GM18507 (cell line): ENCODE data around the gene IL17RD.
A peak's percentile ranks its signal among the peaks of the same experiment; 100 is the strongest.

Experiments used
- DNase-seq: peaks from one replicate; pipeline ENCODE4 v3.0.0; 2011; ENCODE audit warnings: low read depth; ENCODE audit not compliant: insufficient read length; ENCODE audit errors: extremely low spot score
- FAIRE-seq: peaks from 2 replicates; lab custom pipeline; 2011; peaks lifted over from hg19 to GRCh38; lab: Jason Lieb, UNC

The IL17RD gene

DNA sequence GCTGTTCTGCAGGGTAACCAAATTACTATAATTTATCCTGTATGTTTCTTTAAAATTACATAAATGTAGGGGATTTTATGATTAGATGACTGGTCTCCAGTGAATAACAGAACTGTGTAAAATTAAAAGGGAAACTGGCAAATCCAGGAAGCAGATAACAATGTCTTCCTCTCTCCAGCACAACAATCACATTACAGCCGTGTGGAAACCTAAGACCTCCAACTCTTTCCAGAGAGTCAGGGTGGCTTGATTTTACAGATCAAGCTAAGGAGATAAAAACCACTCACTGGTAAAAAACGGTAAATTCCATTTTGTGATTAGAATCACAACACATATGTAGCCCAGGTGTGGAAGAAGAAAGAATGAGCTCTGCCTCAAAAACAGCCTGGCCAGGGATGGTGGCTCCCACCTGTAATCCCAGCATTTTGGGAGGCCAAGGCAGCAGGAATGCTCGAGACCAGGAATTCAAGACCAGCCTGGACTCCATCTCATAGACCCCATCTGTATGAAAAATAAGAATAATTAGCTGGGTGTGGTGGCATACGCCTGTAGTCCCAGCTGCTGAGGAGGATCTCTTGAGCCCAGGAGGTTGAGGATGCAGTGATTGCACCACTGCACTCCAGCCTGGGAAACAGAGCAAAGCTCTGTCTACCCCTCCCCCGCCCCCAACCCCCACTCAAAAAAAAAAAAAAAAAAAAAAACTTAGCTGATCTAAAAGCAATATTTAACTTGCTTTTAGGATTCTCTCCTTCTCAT lies 29.0 kb downstream of the IL17RD start:
- DNase-seq = no peak
- FAIRE-seq = no peak

DNA sequence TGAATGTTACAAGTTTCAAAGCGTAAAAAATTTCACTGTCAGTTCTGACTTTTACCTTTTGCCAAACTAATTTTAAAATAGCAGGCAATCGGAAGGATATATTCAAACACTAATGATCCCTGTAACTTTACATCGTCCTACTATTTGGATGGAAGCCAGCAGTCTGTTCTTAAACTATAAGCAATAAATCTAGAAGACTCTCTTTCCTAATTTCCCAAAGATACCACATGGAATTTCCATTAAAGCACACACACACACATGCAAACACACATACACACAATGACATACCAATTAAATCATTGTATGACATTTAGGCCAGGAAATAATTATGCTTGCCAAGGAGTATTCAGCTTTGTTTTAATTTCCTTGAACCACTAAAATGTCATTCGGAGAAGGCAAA lies 32.0 kb downstream of the IL17RD start:
- no peak for FAIRE-seq

DNA sequence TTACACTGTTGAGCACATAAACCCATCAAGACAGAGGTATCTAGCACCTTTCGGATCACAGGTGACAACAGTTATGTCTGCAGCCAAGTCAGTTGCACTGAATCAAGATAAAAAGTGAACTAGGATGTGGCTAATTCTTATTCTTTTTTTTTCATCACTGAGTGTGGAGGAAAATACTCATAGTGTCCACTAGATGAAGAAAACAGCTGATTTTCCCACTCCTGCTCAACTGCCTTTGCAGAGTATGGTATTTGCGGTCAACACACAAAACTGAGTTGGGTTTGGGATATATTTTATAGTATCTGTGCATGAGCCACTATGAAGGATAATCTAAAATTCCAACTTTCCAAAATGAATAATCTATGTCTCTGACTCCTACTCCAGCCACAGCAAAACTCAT lies 32.5 kb downstream of the IL17RD start:
- no peak for FAIRE-seq
- no peak for DNase-seq

More for the DNA sequence above, 32.0 kb downstream of the IL17RD start:
- no peak for DNase-seq

DNA sequence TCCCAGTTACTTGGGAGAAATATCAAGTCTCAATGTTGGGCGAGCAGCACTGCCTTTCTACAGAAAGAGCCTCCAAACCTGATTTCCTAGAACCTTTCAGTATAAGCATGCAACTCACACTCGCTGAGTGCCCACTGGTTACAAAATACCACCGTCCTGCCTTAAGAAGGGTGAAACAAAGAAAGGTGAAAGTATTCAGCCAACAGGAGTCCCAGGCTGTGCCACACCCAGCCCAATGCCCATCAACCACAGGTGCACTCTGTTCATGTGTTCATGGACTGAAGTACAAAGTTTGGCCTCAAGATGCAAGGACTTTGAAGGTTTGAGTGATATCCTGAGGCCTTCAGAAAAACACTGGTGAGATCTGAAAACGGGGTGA lies 34.0 kb downstream of the IL17RD start:
- DNase-seq = no peak
- no peak for FAIRE-seq

DNA sequence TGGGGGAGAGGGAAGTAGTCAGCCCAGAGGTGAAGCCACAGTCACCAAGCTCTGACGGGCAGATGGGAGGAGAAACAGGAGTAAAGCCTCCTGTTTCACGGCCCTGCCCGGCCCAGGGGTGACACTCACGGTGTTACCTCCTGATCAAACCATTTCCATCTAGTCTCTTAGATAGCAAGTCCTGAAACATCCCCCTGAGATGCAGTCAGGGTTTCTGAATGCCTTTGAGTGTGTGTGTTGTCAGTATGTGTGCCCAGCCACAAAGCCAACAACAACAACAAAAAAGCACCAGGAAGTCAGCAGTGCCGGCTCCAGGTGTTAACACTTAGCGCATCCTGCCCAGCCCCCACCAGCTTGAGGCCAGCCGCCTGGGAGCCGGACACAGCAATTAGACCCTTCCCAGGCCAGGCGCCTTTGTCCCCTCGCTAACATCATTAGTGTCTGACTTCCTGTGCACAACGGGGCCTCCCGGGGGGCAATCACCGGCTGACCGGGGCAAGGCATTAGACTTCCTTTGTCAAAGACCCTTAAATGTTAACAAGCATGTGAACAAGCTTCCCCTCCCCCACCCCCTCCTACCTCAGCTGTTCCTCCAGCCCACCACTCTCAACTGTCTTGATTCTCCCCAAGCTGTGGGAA lies 34.5 kb downstream of the IL17RD start:
- no peak for DNase-seq

DNA sequence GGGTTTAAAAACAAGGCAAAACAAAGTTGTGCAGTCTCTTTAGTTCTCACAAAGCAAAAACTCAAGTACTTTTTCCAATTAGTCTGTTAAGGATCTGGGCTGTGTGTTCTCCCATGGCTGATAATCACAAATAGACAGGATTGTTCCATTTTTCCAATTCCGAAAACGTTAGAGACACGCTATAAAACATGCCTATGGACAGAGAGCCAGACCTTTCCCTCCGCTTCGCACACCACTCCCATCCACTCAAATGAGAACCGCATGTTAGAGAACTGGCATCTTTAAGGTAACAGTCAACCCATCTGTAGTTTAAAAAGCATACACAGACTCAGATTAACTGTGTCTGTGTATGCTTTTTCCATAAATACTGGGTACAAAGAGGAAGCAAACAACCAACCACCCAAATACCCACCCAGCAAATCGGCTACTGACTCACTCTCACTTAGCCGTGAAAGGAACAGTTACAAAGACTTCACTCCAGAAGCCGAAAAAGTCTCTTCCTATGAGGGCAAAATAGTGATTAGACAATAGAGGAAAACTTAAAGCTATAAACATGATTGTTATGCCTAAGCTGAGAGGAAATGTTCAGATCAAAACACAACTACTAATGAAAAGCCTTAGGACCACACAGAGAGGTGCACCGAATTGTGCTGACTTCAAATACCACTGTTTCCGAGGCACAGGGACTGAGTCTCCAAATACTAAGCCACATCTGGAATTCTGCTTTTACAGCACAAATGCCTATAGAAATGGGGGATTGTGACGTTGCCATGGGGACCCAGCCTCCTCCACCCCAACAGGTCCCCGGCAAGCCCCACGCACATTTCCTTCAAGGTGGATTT lies 36.1 kb downstream of the IL17RD start:
- no peak for DNase-seq
- FAIRE-seq = no peak

More for the DNA sequence above, 34.5 kb downstream of the IL17RD start:
- FAIRE-seq = no peak

DNA sequence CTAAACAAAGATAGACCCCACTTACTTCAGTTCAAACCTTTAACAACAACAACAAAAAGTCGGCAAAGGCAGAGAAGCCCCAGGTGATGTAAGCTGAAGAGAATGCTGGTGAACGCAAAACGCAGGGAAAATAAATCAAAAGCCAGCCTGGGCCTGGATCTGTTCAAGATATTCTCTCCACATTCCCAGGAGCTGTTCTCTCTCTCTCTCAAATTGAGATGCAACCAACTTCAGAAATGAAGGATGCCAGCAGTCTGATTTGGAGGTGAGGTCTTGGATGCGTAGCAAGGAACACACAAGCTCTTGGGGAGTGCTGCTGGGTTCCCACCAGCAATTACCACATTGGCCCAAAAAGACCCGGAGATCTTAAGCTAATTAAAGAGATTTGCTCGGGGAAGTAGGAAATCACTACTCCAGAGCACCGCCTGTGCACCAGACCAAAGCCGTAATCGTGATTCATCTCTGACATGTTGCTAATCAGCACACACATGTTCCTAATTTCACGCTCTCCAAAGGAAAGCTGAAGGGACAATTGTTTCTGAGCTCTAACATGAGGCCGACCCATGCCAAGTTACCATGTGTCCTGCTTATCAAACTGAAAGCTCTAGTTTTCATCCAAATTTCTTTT lies 37.1 kb downstream of the IL17RD start:
- FAIRE-seq (no peak), DNase-seq (no peak)

DNA sequence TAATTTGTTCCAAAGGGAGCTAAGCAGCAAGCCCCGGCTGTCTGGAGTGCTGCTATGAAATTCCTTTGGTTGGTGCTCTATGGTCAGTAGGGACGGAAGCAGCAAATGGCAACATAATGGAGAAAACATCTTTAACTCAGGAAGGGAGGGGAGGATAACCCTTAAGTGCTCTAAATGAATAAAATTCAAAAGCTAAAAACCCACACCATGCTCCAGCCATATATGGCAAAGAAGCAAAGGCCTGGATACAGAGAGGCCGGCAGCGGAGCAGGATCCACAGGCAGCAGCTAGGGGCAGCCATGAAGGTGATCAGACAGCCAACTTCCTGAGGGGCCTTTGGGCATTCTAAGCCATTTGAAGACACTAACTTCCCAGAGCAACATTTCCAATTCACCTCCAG lies 38.9 kb downstream of the IL17RD start:
- FAIRE-seq = no peak

DNA sequence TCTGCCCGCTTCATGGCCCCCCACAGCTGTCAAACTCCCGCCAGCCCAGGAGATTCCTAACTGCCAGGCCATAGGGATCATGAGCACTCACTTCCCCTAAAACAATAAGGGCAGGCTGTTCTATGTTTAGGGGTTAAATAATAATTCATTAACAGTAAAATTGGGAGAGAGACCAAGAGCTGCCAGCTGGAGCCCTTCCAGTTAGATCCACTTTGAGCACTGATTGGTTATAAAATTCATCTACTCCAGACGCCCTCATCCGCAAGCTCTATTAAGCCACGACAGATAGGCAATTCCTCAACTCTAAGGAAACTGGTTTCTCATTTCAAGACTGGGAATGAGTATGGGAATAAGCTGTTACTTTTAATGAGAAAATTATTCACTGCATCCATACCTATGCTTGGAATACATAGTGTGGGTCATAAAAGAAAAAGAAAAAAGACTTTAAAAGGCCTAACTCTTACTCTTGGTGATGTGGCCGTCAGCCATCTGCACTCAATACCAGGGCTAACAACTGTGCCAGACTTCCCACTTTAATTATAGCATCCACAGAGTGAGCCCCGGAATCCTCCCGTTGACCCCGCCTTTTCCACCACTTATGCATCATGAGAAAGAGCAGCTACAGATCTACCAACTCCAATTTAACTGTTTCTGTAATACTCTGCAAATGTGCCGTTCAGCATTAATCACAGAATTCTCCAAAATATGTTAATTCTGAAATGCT lies 44.5 kb downstream of the IL17RD start:
- DNase-seq (no peak), FAIRE-seq (no peak)

More for the DNA sequence above, 38.9 kb downstream of the IL17RD start:
- no peak for DNase-seq

DNA sequence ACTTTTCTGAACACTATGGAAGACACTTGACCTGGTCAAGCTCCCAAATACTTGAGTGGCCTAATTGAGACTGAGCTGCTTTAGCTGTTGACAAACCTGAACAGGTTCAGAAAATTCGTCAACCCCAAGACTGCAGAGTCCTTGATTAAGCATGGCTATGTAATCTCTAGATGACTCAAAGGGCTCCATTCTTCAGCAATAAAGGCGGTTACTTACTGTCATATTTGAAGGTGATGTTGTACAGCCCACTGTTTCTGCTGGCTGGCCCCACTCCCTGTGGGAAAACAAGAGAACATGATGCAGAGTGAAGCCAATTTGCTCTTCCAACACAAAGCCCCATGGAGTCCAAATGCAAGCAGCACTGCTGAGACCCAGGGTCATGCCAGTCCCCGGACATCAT lies 45.1 kb downstream of the IL17RD start:
- no peak for DNase-seq
- no peak for FAIRE-seq

DNA sequence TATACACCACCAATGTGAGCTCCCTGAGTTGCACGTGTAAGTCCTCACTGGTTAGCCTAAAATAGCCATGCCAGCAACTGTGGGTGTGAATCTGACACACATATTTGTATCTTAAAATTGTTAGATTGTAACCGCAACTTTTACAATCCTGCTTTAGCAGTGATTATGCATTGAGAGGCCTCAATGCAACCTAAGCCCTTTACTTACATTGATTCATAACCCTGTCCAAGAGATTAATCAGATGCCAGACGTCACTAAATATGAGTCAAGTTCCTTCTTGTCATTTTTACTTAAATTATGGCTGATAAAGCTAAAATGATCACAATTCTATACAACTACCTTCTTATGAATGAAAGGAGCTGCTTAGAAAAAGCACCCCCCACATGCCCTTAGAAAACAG lies 46.9 kb downstream of the IL17RD start:
- DNase-seq (no peak), FAIRE-seq (no peak)

DNA sequence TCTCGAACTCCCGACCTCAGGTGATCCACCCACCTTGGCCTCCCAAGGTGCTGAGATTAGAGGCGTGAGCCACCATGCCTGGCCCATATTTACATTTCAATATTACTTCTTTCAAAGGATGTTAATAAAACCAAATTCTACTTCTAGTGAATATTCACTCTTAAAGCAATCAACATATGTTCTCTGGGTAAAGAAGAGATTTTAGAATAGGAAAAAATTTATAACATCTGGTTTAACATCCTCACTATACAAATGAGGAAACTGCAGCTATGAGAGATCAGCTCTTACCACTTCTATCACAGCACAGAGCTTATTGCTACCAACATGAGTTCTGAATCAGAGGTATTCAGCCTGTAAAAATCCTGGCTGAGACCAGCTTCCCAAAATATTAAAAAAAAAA lies 48.7 kb downstream of the IL17RD start:
- no peak for FAIRE-seq
- DNase-seq = no peak

DNA sequence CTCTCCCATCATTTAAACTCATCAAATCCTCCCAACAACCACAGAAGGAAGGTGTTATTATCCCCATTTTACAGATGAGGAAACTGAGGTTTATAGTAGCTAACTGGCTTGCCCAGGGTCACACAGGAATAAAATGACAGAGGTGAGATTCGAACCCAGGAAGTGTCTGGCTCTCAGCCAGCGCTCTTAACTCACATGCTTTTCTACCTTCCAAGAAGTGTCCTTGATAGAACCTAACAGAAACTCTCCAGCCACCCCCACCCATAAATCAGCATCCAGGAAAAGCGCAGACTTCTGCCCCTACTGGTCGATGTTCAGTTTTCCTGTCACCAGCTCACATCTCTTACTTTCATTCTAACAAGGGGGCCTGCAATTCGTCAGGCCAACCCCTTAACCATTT lies 52.9 kb downstream of the IL17RD start:
- peak; percentile 21 for FAIRE-seq
- no peak for DNase-seq

DNA sequence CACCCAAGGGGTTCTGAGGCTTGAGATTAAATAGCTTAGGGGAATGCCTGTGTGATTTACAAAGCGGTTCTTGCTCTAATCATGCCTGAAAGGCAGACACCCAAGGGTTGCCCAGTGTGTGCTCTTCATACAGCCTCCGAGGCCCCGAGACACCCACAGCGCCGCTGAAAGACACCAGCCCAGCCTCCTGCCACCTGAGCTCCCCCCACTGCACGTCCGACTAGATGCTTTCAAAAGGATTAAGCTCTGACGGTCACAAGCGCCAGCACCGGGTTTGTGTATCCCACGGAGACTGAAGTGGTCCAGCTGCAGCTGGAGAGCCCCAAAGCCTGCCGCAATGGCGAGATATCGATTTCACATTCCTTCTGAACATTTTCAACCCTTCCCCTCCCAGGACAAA lies 54.4 kb downstream of the IL17RD start:
- DNase-seq (no peak), FAIRE-seq (no peak)

DNA sequence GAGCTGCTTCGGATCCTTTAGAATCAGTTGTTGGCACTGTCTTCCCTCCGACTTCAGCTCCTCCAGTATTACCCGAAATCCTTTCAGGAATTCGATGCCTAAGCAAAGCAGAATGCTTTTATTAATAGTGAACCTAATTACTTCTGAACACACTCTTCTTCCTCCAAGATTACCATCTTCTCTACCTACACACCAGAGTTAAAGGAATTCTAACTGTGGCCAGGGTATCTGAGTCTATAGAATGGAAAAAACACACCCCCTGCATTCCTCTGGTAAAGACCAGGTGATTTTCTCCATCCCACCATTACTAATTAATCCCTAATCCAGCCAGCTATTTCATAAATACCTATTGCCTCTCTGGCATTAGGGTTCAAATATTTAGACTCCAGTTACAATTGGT lies 54.9 kb downstream of the IL17RD start:
- FAIRE-seq (no peak), DNase-seq (no peak)

DNA sequence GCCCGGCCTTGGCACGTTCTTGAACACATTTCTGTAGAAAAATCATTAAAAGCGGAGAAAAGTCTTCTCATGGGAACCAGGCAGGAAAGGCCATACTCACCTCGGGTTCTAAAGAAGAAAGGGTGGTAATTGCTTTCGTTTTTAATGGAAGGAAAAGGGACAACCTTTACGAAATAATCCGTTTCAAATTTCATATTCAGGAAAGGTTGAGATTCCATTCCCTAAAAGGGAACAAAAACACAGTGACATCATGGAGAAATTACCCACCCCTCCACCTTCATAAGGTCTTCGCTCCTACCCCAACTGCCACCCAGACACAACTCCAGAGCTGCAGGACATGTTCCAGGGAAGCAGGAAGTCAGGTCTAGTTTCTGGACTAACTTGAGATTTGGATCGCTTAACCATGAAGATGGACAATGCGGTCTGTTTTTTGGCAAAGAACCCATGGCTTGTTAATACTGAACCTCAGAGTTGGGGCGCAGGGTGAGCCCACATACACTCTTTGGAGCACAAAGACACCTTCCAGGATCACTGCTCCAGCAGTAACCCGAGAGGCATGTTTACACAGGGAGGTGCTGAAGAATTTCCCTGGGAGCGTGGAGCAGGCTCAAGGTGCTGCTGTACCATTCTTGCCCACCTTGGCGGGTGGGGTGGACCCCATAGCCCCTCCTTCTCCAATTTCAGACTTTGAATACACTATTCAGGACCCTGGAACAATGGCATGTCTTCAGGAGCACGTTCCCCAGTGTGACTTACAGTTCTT lies 55.5 kb downstream of the IL17RD start:
- no peak for FAIRE-seq
- no peak for DNase-seq

DNA sequence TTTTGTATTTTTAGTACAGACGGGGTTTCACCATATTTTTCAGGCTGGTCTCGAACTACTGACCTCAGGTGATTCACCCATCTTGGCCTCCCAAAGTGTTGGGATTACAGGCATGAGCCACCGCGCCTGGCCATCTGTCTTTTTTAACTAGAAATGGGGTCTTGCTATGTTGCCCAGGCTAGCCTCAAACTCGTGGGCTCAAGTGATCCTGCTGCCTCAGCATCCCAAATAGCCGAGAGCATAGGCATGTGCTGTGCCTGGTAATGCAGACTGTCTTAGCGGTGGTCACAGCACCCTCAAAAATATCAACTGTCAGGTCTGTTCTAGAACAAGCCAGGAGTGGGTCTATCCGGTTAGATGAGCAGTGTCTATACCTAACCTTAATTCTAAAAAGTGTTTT lies 56.5 kb downstream of the IL17RD start:
- DNase-seq (no peak), FAIRE-seq (no peak)

DNA sequence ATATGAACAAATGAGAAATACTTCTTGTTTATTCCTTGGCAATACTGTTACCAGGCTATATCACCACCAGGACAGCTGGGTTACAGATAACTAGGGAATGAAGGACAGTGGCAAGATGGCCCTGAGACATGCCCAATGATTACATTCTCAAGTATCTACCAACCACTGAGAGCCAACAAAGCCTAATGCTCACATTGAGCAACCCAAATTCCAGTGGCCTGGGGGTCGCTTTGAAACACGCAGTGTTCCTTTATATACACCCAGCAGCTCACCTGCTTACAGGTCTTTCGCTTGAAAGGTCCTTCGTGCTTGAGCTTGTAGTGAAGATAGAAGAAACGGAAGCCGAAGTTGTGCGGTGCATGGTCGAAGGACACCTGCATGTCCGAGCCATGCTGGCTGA lies 59.6 kb downstream of the IL17RD start:
- no peak for FAIRE-seq

More for the DNA sequence above, 59.6 kb downstream of the IL17RD start:
- no peak for DNase-seq
